ENCODE results near the gene AAGAB. TPM values are rescaled to one million over a fixed set of nuclear protein-coding genes. Genes with fewer than 3 reads are reported as not detected.

AAGAB gene
- total RNA-seq, 1 donor = 26.6 TPM

DNA sequence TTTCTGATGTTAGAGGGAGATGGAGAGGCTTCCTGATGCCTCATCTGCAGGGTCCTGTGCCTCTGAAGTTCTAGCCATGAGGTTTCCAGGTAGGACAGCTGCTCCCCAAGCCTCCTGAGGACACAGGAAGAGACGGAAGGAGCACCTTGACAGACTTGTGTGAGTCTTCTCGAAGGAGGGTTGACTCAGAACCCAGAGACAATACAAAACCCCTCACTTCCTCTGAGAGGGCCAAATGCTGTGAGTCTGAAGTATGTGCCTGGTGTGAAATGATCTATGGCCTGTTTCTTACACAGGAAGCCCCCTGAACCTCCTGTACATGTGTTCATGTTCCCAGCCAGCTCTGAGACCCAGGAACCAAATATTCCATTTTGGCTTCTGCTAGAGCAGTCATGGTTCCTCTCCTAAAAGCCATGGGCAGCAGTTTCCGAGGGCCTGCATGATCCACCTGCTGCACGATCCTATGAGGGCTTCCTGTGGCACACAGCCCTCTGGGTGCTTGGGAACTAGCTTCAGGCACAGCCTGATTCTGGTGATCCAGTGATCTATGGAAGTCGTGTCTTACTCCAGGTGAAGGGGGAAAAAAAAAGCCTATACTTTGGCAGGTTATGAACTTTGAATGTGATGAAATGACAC lies 62.2 kb downstream of the AAGAB start:
- H3K4me1 ChIP-seq (ENCODE audit: insufficient read depth, low read length) = no peaks in the 10 kb centered on the region
- H3K27me3 ChIP-seq (ENCODE audit: insufficient read depth, low read length) = no peaks in the 10 kb centered on the region
- H3K9me3 ChIP-seq (ENCODE audit: low read depth, low read length) = no peaks in the 10 kb centered on the region
- H3K4me3 ChIP-seq (ENCODE audit: low read length) = no peak overlapping the region

DNA sequence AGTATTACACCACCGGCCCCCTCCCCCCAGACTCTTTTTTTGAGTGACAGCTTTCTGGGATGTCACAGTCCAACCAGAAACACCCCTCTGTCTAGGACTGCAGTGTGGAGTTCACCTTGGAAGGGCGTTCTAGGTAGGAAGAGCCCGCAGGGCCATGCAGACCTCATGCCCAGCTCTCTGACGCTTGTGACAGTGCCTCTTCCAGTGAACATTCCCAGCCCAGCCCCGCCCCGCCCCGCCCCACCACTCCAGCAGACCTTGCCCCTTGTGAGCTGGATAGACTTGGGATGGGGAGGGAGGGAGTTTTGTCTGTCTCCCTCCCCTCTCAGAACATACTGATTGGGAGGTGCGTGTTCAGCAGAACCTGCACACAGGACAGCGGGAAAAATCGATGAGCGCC lies 63.6 kb downstream of the AAGAB start:
- no peak overlapping the region for H3K4me3 ChIP-seq (ENCODE audit: low read length)
- peaks cover 6% of the 10 kb centered on the region for H3K4me1 ChIP-seq (ENCODE audit: insufficient read depth, low read length)
- no peaks in the 10 kb centered on the region for H3K9me3 ChIP-seq (ENCODE audit: low read depth, low read length)
- no peaks in the 10 kb centered on the region for H3K27me3 ChIP-seq (ENCODE audit: insufficient read depth, low read length)

DNA sequence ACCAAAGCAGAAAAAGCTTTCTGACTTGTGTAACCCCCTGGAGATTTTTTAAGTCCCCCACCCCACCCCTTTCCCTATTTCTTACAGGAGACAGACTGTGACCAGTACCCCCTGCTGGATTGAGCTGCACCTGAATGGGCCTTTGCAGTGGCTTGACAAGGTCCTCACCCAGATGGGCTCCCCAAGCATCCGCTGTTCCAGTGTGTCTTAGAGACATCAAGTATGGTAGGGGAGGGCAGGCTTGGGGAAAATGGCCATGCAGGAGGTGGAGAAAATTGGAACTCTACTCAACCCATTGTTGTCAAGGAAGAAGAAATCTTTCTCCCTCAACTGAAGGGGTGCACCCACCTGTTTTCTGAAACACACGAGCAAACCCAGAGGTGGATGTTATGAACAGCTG lies 64.1 kb downstream of the AAGAB start:
- H3K9me3 ChIP-seq (ENCODE audit: low read depth, low read length) = no peaks in the 10 kb centered on the region
- H3K4me3 ChIP-seq (ENCODE audit: low read length) = no peak overlapping the region

DNA sequence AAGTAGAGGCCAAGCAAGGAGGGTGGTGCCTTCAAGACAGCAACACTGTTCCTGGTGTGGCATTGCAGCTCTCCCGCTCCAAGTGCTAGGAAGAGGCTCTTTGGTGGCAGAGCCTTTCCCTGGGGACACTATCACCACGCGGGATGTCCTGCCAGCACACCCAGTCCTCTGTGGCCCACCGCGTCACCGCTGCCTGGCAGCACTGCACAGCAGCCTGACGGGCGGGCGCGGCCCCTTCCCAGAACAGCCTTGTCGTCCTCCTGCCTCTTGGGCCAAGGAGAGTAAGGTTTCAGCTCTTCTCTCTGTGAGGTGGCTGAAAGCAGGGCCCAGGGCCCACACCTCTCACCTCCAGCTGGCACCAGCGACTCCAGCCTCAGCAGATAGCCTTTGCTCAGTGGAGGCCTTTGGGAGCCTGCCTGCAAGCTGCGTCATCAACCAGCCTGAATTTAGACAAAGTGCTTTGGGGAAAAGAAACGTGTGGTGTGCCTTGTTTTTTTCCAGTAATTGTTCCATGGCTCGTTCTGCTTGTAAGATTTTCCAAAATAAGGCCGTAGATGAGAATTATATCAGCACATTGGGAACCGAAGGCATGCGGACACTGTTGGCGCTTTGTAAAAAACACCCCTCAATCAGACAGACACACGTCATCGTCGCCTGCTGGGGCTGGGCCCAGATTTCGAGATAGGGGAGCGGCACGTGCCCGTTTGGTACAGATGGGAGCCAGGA lies 65.0 kb downstream of the AAGAB start:
- Histone ChIP-seq H3K9me3 (ENCODE audit: low read depth, low read length) (no peaks in the 10 kb centered on the region), H3K27me3 (ENCODE audit: insufficient read depth, low read length) (no peaks in the 10 kb centered on the region), H3K4me3 (ENCODE audit: low read length) (no peak overlapping the region), H3K4me1 (ENCODE audit: insufficient read depth, low read length) (peaks cover 9% of the 10 kb centered on the region)

More for the DNA sequence above, 64.1 kb downstream of the AAGAB start:
- Histone ChIP-seq H3K27me3 (ENCODE audit: insufficient read depth, low read length) (no peaks in the 10 kb centered on the region), H3K4me1 (ENCODE audit: insufficient read depth, low read length) (peaks cover 9% of the 10 kb centered on the region)

DNA sequence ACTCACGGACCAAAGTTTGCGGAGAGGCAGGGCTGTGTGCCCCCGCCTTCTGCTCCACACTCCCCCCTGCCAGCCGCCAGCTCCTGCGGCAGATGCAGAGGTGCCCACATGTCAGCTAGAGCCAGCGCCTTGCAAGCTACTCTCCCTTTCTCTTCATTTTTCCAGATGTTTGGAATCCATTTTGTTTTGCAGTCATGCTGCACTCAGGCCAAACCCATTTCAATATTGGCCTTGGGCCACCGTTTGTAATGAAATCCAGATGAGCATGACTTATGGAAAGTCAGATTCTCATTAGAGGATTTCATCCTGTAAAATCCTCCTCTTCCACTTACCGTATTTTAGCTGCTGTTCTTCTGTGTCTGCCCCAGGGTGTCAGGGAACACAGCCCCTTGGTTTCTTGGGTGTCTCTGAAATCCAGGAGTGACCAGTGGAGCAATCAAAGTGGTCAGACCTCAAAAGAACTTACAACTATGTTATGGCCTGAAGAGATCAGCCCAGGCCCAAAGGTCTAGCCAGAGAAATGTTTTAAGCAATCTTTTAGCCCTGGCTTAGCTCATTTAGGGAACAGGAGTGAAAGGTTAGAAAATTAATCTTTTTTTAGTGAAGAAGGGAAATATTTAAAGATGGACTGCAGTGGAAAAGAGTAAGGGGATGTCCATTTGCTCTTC lies 65.8 kb downstream of the AAGAB start:
- Histone ChIP-seq H3K4me3 (ENCODE audit: low read length) (no peak overlapping the region), H3K27me3 (ENCODE audit: insufficient read depth, low read length) (no peaks in the 10 kb centered on the region), H3K9me3 (ENCODE audit: low read depth, low read length) (no peaks in the 10 kb centered on the region), H3K4me1 (ENCODE audit: insufficient read depth, low read length) (peaks cover 9% of the 10 kb centered on the region)

DNA sequence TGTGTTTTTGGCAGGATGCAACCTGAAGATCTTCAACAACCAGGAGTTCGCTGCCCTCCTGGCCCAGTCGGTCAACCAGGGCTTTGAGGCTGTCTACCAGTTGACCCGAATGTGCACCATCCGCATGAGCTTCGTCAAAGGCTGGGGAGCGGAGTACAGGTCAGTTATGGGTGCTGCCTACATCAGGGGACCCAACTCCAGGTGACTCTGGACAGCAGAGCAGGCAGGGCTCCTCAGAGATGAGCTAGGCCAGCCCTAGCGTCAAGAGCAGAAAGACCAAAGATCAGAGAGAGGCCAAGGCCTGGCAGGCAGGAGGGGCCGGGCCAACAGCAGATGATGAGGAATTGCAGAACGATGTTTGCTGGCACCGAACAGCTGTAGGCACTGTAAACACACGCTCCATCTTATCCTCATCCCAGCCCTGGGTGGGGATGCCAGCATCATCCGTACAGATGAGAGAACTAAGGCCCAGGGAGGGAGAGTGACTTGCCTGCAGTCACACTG lies 67.1 kb downstream of the AAGAB start:
- Histone ChIP-seq H3K4me3 (ENCODE audit: low read length) (no peak overlapping the region), H3K4me1 (ENCODE audit: insufficient read depth, low read length) (peaks cover 9% of the 10 kb centered on the region), H3K9me3 (ENCODE audit: low read depth, low read length) (no peaks in the 10 kb centered on the region), H3K27me3 (ENCODE audit: insufficient read depth, low read length) (no peaks in the 10 kb centered on the region)

DNA sequence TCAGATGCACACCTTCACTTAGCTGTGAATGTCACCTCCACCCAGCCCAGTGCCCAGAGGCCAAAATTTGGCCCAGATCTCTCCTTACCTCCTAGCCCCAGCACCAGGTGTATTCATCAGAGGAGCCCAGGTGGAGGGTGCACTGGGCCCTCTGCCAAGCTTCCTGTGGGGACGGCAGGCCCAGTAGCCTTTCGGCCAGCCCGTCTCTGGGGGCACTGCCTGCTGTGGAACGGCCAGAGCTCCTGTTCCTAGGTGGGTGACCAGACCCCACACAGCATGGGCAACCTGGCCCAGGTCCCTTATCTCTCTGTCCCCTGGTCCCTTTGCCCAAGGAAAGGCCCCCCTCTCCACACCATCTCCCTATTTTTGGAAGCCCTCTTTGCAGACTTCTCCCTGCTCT lies 67.8 kb downstream of the AAGAB start:
- Histone ChIP-seq H3K4me3 (ENCODE audit: low read length) (no peak overlapping the region), H3K9me3 (ENCODE audit: low read depth, low read length) (no peaks in the 10 kb centered on the region), H3K4me1 (ENCODE audit: insufficient read depth, low read length) (peaks cover 9% of the 10 kb centered on the region), H3K27me3 (ENCODE audit: insufficient read depth, low read length) (no peaks in the 10 kb centered on the region)

DNA sequence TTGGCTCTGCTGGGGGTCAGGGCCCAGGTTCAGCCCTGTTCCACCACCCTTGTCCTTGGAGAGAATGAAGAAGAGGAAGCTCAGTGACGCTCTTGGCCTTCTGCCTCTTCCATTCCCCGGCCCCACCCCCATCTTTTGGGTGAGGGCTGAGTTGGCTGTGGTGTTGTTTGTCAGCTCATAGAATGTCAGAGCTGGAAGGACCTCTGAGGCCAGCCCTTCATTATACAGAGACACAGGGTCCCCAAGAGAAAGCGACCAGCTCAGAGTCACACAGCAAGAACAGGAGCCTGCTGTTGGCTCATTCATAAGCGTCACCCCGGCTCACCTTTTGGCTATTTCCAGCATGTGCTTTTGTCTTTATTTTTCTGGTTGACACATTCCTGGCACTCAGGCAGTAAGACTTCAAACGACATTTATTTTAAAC lies 68.2 kb downstream of the AAGAB start:
- Histone ChIP-seq H3K4me1 (ENCODE audit: insufficient read depth, low read length) (peaks cover 9% of the 10 kb centered on the region), H3K9me3 (ENCODE audit: low read depth, low read length) (no peaks in the 10 kb centered on the region), H3K27me3 (ENCODE audit: insufficient read depth, low read length) (no peaks in the 10 kb centered on the region), H3K4me3 (ENCODE audit: low read length) (no peak overlapping the region)

DNA sequence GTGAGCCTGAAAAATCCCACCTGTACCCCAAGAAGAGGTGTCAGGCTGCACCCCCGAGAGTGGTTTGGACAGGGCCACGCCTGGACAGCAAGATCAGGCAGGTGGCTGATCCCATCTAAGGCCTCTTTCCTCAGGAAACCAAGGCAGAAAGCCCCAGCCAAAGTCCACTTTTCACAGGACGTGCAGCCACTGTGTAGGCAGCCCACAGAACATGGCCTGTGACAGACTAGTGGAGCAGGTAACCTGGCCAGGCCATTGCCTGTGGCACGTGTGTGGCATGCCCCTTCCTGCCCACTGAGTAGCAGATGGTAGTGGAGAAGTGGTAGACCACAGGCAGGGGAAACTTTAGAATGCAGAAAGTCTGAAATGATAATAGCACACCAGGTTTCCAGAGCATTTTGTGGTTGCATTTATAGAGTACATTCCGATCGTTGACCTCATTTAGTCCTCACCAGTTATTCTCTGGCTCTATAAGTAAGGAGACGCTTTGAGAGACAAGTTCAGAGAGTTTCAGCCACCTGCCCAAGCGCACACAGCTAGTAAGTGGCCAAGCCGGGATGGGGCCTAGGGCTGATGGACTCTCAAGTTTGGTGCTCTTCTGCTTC lies 68.7 kb downstream of the AAGAB start:
- no peaks in the 10 kb centered on the region for H3K27me3 ChIP-seq (ENCODE audit: insufficient read depth, low read length)
- H3K4me3 ChIP-seq (ENCODE audit: low read length) = no peak overlapping the region
- H3K4me1 ChIP-seq (ENCODE audit: insufficient read depth, low read length) = peaks cover 9% of the 10 kb centered on the region
- no peaks in the 10 kb centered on the region for H3K9me3 ChIP-seq (ENCODE audit: low read depth, low read length)

DNA sequence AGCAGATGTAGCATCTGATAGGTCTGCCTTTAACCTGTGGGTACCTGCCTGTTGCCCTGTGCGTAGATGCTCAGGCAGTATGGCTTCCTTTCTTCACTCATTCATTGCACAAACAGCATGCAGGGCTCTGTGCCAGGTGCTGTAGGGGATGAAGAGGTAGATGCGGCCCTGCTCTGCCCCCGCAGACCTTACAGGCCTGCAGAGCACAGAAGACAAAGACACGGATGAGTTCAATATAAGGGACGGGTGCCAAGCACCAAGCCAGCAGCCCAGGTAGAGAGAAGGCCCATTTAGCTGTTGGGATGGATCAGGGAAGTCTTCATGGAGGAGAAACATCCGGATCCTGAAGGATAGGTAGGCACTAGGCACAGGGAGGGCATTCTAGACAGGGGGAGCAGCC lies 69.4 kb downstream of the AAGAB start:
- Histone ChIP-seq H3K9me3 (ENCODE audit: low read depth, low read length) (no peaks in the 10 kb centered on the region), H3K27me3 (ENCODE audit: insufficient read depth, low read length) (no peaks in the 10 kb centered on the region), H3K4me3 (ENCODE audit: low read length) (no peak overlapping the region), H3K4me1 (ENCODE audit: insufficient read depth, low read length) (peaks cover 9% of the 10 kb centered on the region)

DNA sequence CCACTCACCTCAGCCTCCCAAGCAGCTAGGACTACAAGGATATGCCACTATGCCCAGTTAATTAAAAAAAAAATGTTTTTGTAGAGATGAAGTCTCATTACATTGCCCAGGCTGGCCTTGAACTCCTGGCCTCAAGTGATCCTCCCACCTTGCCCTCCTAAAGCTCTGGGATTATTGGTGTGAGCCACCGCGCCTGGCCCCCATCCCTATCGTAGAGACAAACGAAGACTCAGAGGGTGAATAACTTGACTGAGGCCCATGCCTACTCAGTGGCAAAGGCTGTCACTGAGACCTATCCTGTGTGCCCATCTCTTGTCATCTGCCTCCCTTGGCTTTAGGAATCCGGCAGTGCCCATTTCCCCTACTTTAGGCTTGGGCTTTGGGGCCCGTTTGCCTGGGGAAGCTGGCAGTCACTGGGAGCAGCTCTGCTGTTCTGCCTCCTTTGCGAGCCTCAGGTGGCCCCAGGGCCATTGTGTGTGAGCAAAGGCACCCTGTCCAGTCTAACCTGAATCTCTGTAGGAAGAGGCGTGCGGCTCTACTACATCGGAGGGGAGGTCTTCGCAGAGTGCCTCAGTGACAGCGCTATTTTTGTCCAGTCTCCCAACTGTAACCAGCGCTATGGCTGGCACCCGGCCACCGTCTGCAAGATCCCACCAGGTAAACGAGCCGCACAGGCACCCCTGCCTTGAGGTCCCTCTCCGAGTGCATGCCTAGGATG lies 70.1 kb downstream of the AAGAB start:
- Histone ChIP-seq H3K9me3 (ENCODE audit: low read depth, low read length) (no peaks in the 10 kb centered on the region), H3K4me1 (ENCODE audit: insufficient read depth, low read length) (peaks cover 9% of the 10 kb centered on the region), H3K4me3 (ENCODE audit: low read length) (no peak overlapping the region), H3K27me3 (ENCODE audit: insufficient read depth, low read length) (no peaks in the 10 kb centered on the region)

DNA sequence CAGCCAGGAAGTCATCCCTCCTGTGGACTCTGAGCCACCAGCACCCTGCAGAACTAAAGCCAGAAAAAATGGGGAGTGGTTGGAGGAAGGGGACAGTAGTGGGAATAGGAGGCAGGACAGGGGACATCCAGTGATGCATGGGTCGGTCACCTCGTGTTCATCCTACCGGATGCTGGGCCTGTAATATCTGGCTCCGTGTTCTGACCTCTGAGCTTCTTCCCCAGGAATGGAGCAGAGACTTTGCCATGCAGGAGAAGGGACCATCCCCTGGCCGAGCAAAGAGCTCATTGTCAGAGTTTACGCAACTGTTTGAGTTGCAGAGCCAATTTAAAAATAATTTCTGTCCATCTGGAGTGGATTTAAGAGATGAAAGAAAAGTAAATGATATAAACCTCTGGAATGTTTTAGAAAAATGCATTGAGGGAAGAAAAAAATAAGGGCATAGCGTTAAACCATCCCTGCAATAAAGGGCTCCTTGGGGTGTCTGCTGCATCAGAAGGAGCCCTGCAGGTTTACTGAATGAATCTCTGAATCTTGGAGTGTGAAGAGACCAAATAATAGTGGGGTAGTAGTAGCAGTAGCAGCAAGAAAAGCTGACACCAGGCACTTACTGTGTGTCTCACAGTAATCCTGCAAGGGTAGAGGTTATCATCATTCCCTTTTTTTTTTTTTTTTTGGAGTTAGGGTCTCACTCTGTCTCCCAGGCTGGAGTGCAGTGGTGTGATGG lies 70.9 kb downstream of the AAGAB start:
- Histone ChIP-seq H3K4me1 (ENCODE audit: insufficient read depth, low read length) (peaks cover 9% of the 10 kb centered on the region), H3K9me3 (ENCODE audit: low read depth, low read length) (no peaks in the 10 kb centered on the region), H3K27me3 (ENCODE audit: insufficient read depth, low read length) (no peaks in the 10 kb centered on the region), H3K4me3 (ENCODE audit: low read length) (no peak overlapping the region)

DNA sequence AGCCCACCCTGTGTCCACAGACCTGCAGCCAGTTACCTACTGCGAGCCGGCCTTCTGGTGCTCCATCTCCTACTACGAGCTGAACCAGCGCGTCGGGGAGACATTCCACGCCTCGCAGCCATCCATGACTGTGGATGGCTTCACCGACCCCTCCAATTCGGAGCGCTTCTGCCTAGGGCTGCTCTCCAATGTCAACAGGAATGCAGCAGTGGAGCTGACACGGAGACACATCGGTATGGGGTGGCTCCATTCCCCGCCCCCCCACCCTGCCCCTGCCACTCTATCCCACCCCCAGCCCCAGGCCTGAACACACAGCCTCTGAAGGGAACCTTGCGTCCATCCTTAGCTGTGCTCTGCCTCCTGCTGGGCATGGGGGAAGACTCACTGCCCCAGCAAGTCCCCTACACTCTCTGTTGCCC lies 73.2 kb downstream of the AAGAB start:
- Histone ChIP-seq H3K4me3 (ENCODE audit: low read length) (no peak overlapping the region), H3K4me1 (ENCODE audit: insufficient read depth, low read length) (peaks cover 24% of the 10 kb centered on the region), H3K27me3 (ENCODE audit: insufficient read depth, low read length) (no peaks in the 10 kb centered on the region), H3K9me3 (ENCODE audit: low read depth, low read length) (no peaks in the 10 kb centered on the region)

DNA sequence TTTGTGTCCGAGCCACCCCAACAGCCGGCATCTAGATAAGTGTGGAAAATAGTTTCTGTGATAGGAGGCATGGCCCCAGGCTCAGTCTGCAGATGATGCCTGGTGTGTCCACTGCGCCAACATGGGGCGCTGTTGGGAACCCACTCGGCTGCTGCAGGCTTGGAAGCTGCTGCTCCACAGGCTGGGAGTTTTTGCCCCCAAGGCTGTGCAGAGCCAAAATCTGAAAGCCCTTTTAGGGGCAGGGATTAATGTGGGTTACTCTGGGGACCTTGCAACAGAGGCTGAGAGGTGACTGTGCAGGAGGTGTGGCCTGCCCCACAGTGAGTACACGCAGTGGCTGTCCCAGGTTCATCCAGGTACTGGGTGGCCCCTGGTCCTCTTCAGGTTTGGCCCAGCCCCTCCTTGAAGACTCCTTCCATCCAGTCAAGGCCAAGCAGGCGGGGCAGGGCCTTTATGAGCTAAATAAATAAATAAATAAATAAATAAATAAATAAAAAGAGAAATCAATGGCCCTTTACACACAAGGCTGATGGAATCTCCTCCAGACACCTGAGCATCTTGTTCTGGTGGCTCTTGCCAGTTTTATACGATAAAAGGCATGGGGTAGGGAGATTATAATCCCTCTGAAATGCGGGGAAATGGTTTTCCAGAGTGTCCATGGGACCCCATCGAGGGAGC lies 73.8 kb downstream of the AAGAB start:
- H3K9me3 ChIP-seq (ENCODE audit: low read depth, low read length) = no peaks in the 10 kb centered on the region
- H3K27me3 ChIP-seq (ENCODE audit: insufficient read depth, low read length) = no peaks in the 10 kb centered on the region
- no peak overlapping the region for H3K4me3 ChIP-seq (ENCODE audit: low read length)
- H3K4me1 ChIP-seq (ENCODE audit: insufficient read depth, low read length) = peaks cover 25% of the 10 kb centered on the region
